Middle frontal gyrus (tissue), 1 donor: ENCODE results near the gene CHST12.
"Not testable (repeated sequence)": the region's sequence is repeated elsewhere in the genome, so short reads cannot be mapped to it uniquely, and the experiment has no call there.

Experiments
- DNase-seq: peaks from one replicate; pipeline ENCODE4 v3.0.0-alpha.2; 2015; ENCODE audit warnings: low spot score; ENCODE audit errors: extremely low spot score

The CHST12 gene

GRCh38 chr7:2378125-2378524, 25.3 kb upstream of the CHST12 start:
- not testable (repeated sequence) for DNase-seq

- no peak for DNase-seq
Observed at GRCh38 chr7:2379161-2379560, 24.2 kb upstream of the CHST12 start.

GRCh38 chr7:2379821-2380450, 23.5 kb upstream of the CHST12 start:
- DNase-seq, result no peak

- no peak for DNase-seq
Observed at GRCh38 chr7:2380461-2380860, 22.9 kb upstream of the CHST12 start.

- DNase-seq, result no peak
Observed at GRCh38 chr7:2381227-2381626, 22.2 kb upstream of the CHST12 start.

- DNase-seq, result no peak
Observed at GRCh38 chr7:2381881-2382509, 21.4 kb upstream of the CHST12 start.

- DNase-seq, result no peak
Observed at GRCh38 chr7:2383543-2384274, 19.7 kb upstream of the CHST12 start.

- no peak for DNase-seq
Observed at GRCh38 chr7:2384354-2385243, 18.8 kb upstream of the CHST12 start.

GRCh38 chr7:2386122-2386521, 17.3 kb upstream of the CHST12 start:
- not testable (repeated sequence) for DNase-seq

- no peak for DNase-seq
Observed at GRCh38 chr7:2386964-2387669, 16.3 kb upstream of the CHST12 start.

GRCh38 chr7:2387897-2388636, 15.3 kb upstream of the CHST12 start:
- DNase-seq, result no peak

GRCh38 chr7:2388637-2388954, 14.8 kb upstream of the CHST12 start:
- no peak for DNase-seq

GRCh38 chr7:2390020-2390816, 13.2 kb upstream of the CHST12 start:
- DNase-seq, result not testable (repeated sequence)

GRCh38 chr7:2393706-2394105, 9.7 kb upstream of the CHST12 start:
- DNase-seq, result no peak

- no peak for DNase-seq
Observed at GRCh38 chr7:2394566-2395082, 8.8 kb upstream of the CHST12 start.

GRCh38 chr7:2398506-2398905, 4.9 kb upstream of the CHST12 start:
- DNase-seq, result no peak

- no peak for DNase-seq
Observed at GRCh38 chr7:2399848-2400587, 3.4 kb upstream of the CHST12 start.

- no peak for DNase-seq
Observed at GRCh38 chr7:2402687-2403013, 761 bp upstream of the CHST12 start.
